HEK293 (cell line): ENCODE results near the gene LSMEM2.

Experiments used
- CTCF ChIA-PET: fragments of 350-600 bp; formaldehyde crosslinking; extraction: SDS; loops from one replicate; lab custom pipeline; 2021; ENCODE audit warnings: antibody characterized with exemption; lab: Yijun Ruan, JAX
- POLR2A ChIA-PET: fragments of 300-600 bp; formaldehyde crosslinking; extraction: SDS; loops from one replicate; lab custom pipeline; 2020; ENCODE audit warnings: antibody characterized with exemption, inconsistent platforms; lab: Yijun Ruan, JAX
- H3K27ac ChIP-seq: fragments of 200-500 bp; sonication (Bioruptor generic); 2 replicates; pipeline ENCODE4 v1.5.1; 2014; ENCODE audit warnings: low read depth, low read length, control low read depth, inconsistent platforms; ENCODE audit errors: extremely low read depth
- H3K36me3 ChIP-seq, 2 experiments: fragments of 200-500 bp in 1 of 2; sonication (Bioruptor generic) in 1 of 2; 1 replicate in 1 of 2; 2 replicates in 1 of 2; pipeline ENCODE4 v1.5.1; 2014 to 2017; ENCODE audit warnings: inconsistent platforms in 2 of 2, low read length in 2 of 2; ENCODE audit not compliant: control insufficient read depth in 2 of 2, insufficient read depth in 1 of 2
- H3K4me1 ChIP-seq: fragments of 200-500 bp; sonication (Bioruptor generic); 2 replicates; pipeline ENCODE4 v1.5.1; 2014; ENCODE audit warnings: mild to moderate bottlenecking, low read length, inconsistent platforms; ENCODE audit not compliant: control insufficient read depth, insufficient read depth
- H3K4me3 ChIP-seq: 2 replicates; pipeline ENCODE4 v1.5.1; 2011; ENCODE audit warnings: low read depth, mild to moderate bottlenecking, control low read depth, low read length, moderate library complexity
- H3K9me3 ChIP-seq: fragments of 200-500 bp; sonication (Bioruptor generic); 2 replicates; pipeline ENCODE4 v1.5.1; 2014; ENCODE audit warnings: low read depth, low read length, inconsistent platforms; ENCODE audit not compliant: control insufficient read depth, insufficient read depth
- IKZF3 ChIP-seq: fragments of 450-650 bp; IDR thresholded peaks from 2 replicates; pipeline ENCODE4 v1.5.0; 2018; ENCODE audit warnings: missing biosample characterization, mild to moderate bottlenecking, missing genetic modification characterization, moderate library complexity
- KLF1 ChIP-seq: fragments of 450-650 bp; formaldehyde crosslinking; IDR thresholded peaks from 2 replicates; pipeline ENCODE4 v1.5.1; 2016; ENCODE audit warnings: missing biosample characterization, missing genetic modification characterization
- KLF7 ChIP-seq: fragments of 450-650 bp; formaldehyde crosslinking; IDR thresholded peaks from 2 replicates; pipeline ENCODE4 v1.5.1; 2016; ENCODE audit warnings: missing biosample characterization, missing genetic modification characterization, borderline replicate concordance
- KLF8 ChIP-seq: fragments of 450-650 bp; formaldehyde crosslinking; IDR thresholded peaks from 2 replicates; pipeline ENCODE4 v1.5.1; 2016; ENCODE audit warnings: missing biosample characterization, missing genetic modification characterization
- SP3 ChIP-seq: fragments of 450-650 bp; formaldehyde crosslinking; IDR thresholded peaks from 2 replicates; pipeline ENCODE4 v1.5.1; 2016; ENCODE audit warnings: missing biosample characterization, missing genetic modification characterization
- TRIM28 ChIP-seq: IDR thresholded peaks from 2 replicates; pipeline ENCODE4 v1.6.1; 2011; ENCODE audit warnings: low read length, control low read depth, borderline replicate concordance
- ZBTB20 ChIP-seq: fragments of 450-650 bp; formaldehyde crosslinking; IDR thresholded peaks from 2 replicates; pipeline ENCODE4 v1.5.1; 2016; ENCODE audit warnings: missing biosample characterization, missing genetic modification characterization
- ZFP41 ChIP-seq: fragments of 450-650 bp; formaldehyde crosslinking; IDR thresholded peaks from 2 replicates; pipeline ENCODE4 v1.5.1; 2016; ENCODE audit warnings: missing biosample characterization, missing genetic modification characterization, borderline replicate concordance
- ZNF175 ChIP-seq: fragments of 450-650 bp; formaldehyde crosslinking; IDR thresholded peaks from 2 replicates; pipeline ENCODE4 v1.5.1; 2016; ENCODE audit warnings: missing biosample characterization, missing genetic modification characterization
- ZNF394 ChIP-seq: fragments of 450-650 bp; formaldehyde crosslinking; IDR thresholded peaks from 2 replicates; pipeline ENCODE4 v1.5.1; 2016; ENCODE audit warnings: missing biosample characterization, missing genetic modification characterization, mild to moderate bottlenecking, moderate library complexity, borderline replicate concordance
- ZNF423 ChIP-seq: fragments of 450-650 bp; formaldehyde crosslinking; IDR thresholded peaks from 2 replicates; pipeline ENCODE4 v1.5.1; 2016; ENCODE audit warnings: missing biosample characterization, missing genetic modification characterization
- ZNF473 ChIP-seq: fragments of 450-650 bp; formaldehyde crosslinking; IDR thresholded peaks from 2 replicates; pipeline ENCODE4 v1.5.1; 2017; ENCODE audit warnings: missing biosample characterization, missing genetic modification characterization
- ZNF510 ChIP-seq: fragments of 450-650 bp; formaldehyde crosslinking; IDR thresholded peaks from 2 replicates; pipeline ENCODE4 v1.5.1; 2018; ENCODE audit warnings: mild to moderate bottlenecking, missing genetic modification characterization, missing biosample characterization; ENCODE audit not compliant: insufficient replicate concordance
- ZNF561 ChIP-seq: fragments of 450-650 bp; IDR thresholded peaks from 2 replicates; pipeline ENCODE4 v1.5.1; 2018; ENCODE audit warnings: missing biosample characterization, missing genetic modification characterization, borderline replicate concordance
- ZNF610 ChIP-seq: fragments of 450-650 bp; formaldehyde crosslinking; IDR thresholded peaks from 2 replicates; pipeline ENCODE4 v1.5.1; 2016; ENCODE audit warnings: missing biosample characterization, missing genetic modification characterization, borderline replicate concordance
- ZNF660 ChIP-seq: fragments of 450-650 bp; IDR thresholded peaks from 2 replicates; pipeline ENCODE4 v1.5.1; 2018; ENCODE audit warnings: missing biosample characterization, mild to moderate bottlenecking, missing genetic modification characterization
- ZNF76 ChIP-seq: fragments of 450-650 bp; formaldehyde crosslinking; IDR thresholded peaks from 2 replicates; pipeline ENCODE4; 2016; ENCODE audit warnings: low read depth, missing biosample characterization, missing genetic modification characterization, borderline replicate concordance
- ZSCAN23 ChIP-seq: fragments of 450-650 bp; formaldehyde crosslinking; IDR thresholded peaks from 2 replicates; pipeline ENCODE4 v1.5.1; 2016; ENCODE audit warnings: missing biosample characterization, missing genetic modification characterization
- TF ChIP-seq, protein P1 (sequence below): fragments of 450-650 bp; formaldehyde crosslinking; IDR thresholded peaks from 2 replicates; pipeline ENCODE4 v1.5.1; 2016; ENCODE audit warnings: missing biosample characterization, missing genetic modification characterization
- TF ChIP-seq, protein P2 (sequence below): fragments of 450-650 bp; formaldehyde crosslinking; IDR thresholded peaks from 2 replicates; pipeline ENCODE4 v1.5.1; 2016; ENCODE audit warnings: missing biosample characterization, missing genetic modification characterization, borderline replicate concordance
- TF ChIP-seq, protein P3 (sequence below): fragments of 450-650 bp; formaldehyde crosslinking; IDR thresholded peaks from 2 replicates; pipeline ENCODE4 v1.5.1; 2017; ENCODE audit warnings: missing biosample characterization, missing genetic modification characterization
- TF ChIP-seq, protein P4 (sequence below): fragments of 450-650 bp; formaldehyde crosslinking; IDR thresholded peaks from 2 replicates; pipeline ENCODE4 v1.5.1; 2017; ENCODE audit warnings: missing biosample characterization, missing genetic modification characterization
- TF ChIP-seq, protein P5 (sequence below): fragments of 450-650 bp; formaldehyde crosslinking; IDR thresholded peaks from 2 replicates; pipeline ENCODE4 v1.5.1; 2016; ENCODE audit warnings: missing biosample characterization, missing genetic modification characterization
- TF ChIP-seq, protein P6 (sequence below): fragments of 450-650 bp; IDR thresholded peaks from 2 replicates; pipeline ENCODE4 v1.5.1; 2018; ENCODE audit warnings: missing biosample characterization, mild to moderate bottlenecking, missing genetic modification characterization

LSMEM2 gene

DNA sequence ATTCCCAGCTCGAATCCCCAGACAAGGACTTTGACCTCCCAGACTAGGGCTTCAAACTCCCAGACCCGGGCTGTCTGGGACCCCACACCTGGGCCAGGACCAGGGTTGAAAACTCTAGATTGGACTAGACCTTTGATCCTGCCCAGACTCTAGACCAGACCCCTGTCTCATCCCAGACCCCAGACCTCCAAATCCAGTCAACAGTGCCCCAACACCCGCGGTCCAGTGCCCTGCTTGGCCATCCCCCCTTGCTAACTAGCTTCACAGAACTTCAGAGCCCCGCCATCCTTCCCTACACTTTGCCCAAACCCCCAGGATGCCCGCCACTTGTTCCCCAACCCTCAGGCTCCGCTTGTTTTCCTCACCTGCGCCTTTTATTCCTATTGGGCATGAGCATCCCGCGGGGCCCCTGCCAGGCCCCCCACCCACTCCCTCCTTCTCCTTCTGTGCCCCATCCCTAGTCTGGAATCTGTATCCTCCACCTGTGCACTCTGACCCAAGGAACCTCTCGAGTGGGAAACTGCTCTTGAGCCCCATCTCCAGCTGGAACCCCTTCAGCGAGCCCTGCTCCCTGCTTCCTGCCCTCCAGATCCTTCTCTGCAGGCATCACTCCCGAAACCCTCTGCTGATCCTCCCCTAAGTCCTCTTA lies 42.3 kb upstream of the LSMEM2 start (continued):
- TF ChIP-seq ZNF510 (tag by site-specific recombination) (no peak), ZBTB20 (tag by site-specific recombination) (peak; percentile 95), ZFP41 (tag by site-specific recombination) (no peak), ZNF473 (tag by site-specific recombination) (no peak), IKZF3 (tag by site-specific recombination) (peak; percentile 44; the same call in 1 of the 2 replicates), ZSCAN23 (no peak), KLF8 (no peak), ZNF76 (0 out of 2 replicates have a peak, but pooled peaks have one; percentile 43)
- TF ChIP-seq, protein P1, sequence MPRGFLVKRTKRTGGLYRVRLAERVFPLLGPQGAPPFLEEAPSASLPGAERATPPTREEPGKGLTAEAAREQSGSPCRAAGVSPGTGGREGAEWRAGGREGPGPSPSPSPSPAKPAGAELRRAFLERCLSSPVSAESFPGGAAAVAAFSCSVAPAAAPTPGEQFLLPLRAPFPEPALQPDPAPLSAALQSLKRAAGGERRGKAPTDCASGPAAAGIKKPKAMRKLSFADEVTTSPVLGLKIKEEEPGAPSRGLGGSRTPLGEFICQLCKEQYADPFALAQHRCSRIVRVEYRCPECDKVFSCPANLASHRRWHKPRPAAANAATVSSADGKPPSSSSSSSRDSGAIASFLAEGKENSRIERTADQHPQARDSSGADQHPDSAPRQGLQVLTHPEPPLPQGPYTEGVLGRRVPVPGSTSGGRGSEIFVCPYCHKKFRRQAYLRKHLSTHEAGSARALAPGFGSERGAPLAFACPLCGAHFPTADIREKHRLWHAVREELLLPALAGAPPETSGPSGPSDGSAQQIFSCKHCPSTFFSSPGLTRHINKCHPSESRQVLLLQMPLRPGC (tag by site-specific recombination), result no peak

DNA sequence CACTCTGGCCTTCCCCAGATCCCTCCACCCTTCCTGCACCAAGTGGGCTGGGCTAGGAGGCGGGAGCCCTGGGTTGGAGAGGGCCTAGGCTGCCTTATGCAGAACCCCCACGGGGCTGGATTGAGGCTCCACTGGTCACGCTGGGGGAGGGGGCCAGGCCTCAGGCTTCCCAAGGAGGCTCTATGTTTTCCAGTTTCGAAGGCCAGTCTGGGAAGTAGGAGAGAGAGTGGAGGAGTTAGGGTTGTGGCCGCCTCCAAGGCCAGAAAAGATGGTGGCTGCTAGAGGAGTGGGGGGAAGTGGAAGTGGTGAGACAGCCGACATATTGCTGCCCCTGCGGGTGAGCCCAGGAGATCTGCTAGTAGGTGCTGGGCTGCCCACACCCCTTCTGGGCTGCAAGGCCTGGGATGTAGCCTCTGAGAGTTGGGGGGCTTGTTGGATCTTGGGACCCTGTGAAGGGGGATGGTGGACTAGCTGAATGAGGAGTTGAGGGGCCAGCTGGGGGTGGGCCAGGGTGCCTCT lies 41.7 kb upstream of the LSMEM2 start:
- peak overlapping the region; percentile 67 for H3K4me3 ChIP-seq
- no peaks in the 10 kb centered on the region for H3K9me3 ChIP-seq
- ChIA-PET POLR2A (interaction anchor here (1.9 to 2.5 kb wide), 2 partner anchors 9 to 10 kb away, joined by 9 to 17 read pairs; no protein-coding TSS in a partner anchor), CTCF (interaction anchor here (0.6 to 3.9 kb wide), 4 partner anchors 10 to 61 kb away, joined by 3 to 28 read pairs (median 12); partner anchors contain the start of gene IFRD2)
- peak overlapping the region; percentile 77 for H3K27ac ChIP-seq
- peaks cover 0 to 10% of the 10 kb centered on the region in 2 experiments; a peak in 1 of 3 replicates for H3K36me3 ChIP-seq
- peaks cover 17% of the 10 kb centered on the region for H3K4me1 ChIP-seq
- TF ChIP-seq ZNF660 (tag by site-specific recombination), result no peak
- TF ChIP-seq KLF7 (tag by site-specific recombination), result no peak
- TF ChIP-seq ZNF423 (tag by site-specific recombination), result no peak
- no peak for TF ChIP-seq ZNF610 (tag by site-specific recombination)
- TF ChIP-seq, protein P2, sequence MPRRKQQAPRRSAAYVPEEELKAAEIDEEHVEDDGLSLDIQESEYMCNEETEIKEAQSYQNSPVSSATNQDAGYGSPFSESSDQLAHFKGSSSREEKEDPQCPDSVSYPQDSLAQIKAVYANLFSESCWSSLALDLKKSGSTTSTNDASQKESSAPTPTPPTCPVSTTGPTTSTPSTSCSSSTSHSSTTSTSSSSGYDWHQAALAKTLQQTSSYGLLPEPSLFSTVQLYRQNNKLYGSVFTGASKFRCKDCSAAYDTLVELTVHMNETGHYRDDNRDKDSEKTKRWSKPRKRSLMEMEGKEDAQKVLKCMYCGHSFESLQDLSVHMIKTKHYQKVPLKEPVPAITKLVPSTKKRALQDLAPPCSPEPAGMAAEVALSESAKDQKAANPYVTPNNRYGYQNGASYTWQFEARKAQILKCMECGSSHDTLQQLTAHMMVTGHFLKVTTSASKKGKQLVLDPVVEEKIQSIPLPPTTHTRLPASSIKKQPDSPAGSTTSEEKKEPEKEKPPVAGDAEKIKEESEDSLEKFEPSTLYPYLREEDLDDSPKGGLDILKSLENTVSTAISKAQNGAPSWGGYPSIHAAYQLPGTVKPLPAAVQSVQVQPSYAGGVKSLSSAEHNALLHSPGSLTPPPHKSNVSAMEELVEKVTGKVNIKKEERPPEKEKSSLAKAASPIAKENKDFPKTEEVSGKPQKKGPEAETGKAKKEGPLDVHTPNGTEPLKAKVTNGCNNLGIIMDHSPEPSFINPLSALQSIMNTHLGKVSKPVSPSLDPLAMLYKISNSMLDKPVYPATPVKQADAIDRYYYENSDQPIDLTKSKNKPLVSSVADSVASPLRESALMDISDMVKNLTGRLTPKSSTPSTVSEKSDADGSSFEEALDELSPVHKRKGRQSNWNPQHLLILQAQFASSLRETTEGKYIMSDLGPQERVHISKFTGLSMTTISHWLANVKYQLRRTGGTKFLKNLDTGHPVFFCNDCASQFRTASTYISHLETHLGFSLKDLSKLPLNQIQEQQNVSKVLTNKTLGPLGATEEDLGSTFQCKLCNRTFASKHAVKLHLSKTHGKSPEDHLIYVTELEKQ (tag by site-specific recombination), result no peak
- no peak for TF ChIP-seq KLF1 (tag by site-specific recombination)
- TF ChIP-seq SP3 (tag by site-specific recombination), result peak; percentile 47; the same call in 1 of the 2 replicates
- TF ChIP-seq, protein P3, sequence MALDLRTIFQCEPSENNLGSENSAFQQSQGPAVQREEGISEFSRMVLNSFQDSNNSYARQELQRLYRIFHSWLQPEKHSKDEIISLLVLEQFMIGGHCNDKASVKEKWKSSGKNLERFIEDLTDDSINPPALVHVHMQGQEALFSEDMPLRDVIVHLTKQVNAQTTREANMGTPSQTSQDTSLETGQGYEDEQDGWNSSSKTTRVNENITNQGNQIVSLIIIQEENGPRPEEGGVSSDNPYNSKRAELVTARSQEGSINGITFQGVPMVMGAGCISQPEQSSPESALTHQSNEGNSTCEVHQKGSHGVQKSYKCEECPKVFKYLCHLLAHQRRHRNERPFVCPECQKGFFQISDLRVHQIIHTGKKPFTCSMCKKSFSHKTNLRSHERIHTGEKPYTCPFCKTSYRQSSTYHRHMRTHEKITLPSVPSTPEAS, result no peak
- TF ChIP-seq ZNF394 (tag by site-specific recombination), result no peak
- TF ChIP-seq ZNF561 (tag by site-specific recombination), result no peak
- TF ChIP-seq, protein P4, sequence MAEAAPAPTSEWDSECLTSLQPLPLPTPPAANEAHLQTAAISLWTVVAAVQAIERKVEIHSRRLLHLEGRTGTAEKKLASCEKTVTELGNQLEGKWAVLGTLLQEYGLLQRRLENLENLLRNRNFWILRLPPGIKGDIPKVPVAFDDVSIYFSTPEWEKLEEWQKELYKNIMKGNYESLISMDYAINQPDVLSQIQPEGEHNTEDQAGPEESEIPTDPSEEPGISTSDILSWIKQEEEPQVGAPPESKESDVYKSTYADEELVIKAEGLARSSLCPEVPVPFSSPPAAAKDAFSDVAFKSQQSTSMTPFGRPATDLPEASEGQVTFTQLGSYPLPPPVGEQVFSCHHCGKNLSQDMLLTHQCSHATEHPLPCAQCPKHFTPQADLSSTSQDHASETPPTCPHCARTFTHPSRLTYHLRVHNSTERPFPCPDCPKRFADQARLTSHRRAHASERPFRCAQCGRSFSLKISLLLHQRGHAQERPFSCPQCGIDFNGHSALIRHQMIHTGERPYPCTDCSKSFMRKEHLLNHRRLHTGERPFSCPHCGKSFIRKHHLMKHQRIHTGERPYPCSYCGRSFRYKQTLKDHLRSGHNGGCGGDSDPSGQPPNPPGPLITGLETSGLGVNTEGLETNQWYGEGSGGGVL (tag by site-specific recombination), result peak; percentile 88
- TF ChIP-seq, protein P5, sequence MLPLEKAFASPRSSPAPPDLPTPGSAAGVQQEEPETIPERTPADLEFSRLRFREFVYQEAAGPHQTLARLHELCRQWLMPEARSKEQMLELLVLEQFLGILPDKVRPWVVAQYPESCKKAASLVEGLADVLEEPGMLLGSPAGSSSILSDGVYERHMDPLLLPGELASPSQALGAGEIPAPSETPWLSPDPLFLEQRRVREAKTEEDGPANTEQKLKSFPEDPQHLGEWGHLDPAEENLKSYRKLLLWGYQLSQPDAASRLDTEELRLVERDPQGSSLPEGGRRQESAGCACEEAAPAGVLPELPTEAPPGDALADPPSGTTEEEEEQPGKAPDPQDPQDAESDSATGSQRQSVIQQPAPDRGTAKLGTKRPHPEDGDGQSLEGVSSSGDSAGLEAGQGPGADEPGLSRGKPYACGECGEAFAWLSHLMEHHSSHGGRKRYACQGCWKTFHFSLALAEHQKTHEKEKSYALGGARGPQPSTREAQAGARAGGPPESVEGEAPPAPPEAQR (tag by site-specific recombination), result no peak
- no peak for TF ChIP-seq ZNF175 (tag by site-specific recombination)
- no peak for TF ChIP-seq TRIM28
- TF ChIP-seq, protein P6, sequence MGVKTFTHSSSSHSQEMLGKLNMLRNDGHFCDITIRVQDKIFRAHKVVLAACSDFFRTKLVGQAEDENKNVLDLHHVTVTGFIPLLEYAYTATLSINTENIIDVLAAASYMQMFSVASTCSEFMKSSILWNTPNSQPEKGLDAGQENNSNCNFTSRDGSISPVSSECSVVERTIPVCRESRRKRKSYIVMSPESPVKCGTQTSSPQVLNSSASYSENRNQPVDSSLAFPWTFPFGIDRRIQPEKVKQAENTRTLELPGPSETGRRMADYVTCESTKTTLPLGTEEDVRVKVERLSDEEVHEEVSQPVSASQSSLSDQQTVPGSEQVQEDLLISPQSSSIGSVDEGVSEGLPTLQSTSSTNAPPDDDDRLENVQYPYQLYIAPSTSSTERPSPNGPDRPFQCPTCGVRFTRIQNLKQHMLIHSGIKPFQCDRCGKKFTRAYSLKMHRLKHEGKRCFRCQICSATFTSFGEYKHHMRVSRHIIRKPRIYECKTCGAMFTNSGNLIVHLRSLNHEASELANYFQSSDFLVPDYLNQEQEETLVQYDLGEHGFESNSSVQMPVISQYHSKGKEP (tag by site-specific recombination), result no peak
- peak; percentile 65 for TF ChIP-seq ZBTB20 (tag by site-specific recombination)
